ENCODE results near the gene BCLAF1.

BCLAF1 gene

GRCh38 chr6:136324686-136325380 lies 35.2 kb upstream of the BCLAF1 start:
- Histone ChIP-seq H3K9me3 (ENCODE audit: severe bottlenecking) (no peaks in the 10 kb centered on the region), H3K27ac (peak overlapping the region; percentile 87), H3K4me3 (ENCODE audit: low read depth, low read length) (no peak overlapping the region), H3K36me3 (no peaks in the 10 kb centered on the region), H3K27me3 (ENCODE audit: insufficient read depth, low read depth, severe bottlenecking) (no peaks in the 10 kb centered on the region)
- DNase-seq = no peak
- TF ChIP-seq CTCF (IDR thresholded peaks at IDR 0.05; ENCODE audit: low read depth, low read length) = no peak

GRCh38 chr6:136323431-136324112 lies 33.9 kb upstream of the BCLAF1 start:
- peak; percentile 77 for DNase-seq
- H3K36me3 ChIP-seq = no peaks in the 10 kb centered on the region
- H3K9me3 ChIP-seq (ENCODE audit: severe bottlenecking) = no peaks in the 10 kb centered on the region
- no peaks in the 10 kb centered on the region for H3K27me3 ChIP-seq (ENCODE audit: insufficient read depth, low read depth, severe bottlenecking)
- H3K27ac ChIP-seq = peak overlapping the region; percentile 87
- TF ChIP-seq CTCF (IDR thresholded peaks at IDR 0.05; ENCODE audit: low read depth, low read length) = no peak
- H3K4me3 ChIP-seq (ENCODE audit: low read depth, low read length) = 0 out of 2 replicates have a peak overlapping the region, but pooled peaks have one; percentile 3

GRCh38 chr6:136319732-136320131 lies 30.1 kb upstream of the BCLAF1 start:
- DNase-seq = no peak
- TF ChIP-seq CTCF (IDR thresholded peaks at IDR 0.05; ENCODE audit: low read depth, low read length) = no peak

GRCh38 chr6:136318676-136319075 lies 29.0 kb upstream of the BCLAF1 start:
- H3K27me3 ChIP-seq (ENCODE audit: insufficient read depth, low read depth, severe bottlenecking) = no peaks in the 10 kb centered on the region
- H3K27ac ChIP-seq = no peak overlapping the region
- TF ChIP-seq CTCF (IDR thresholded peaks at IDR 0.05; ENCODE audit: low read depth, low read length) = no peak
- DNase-seq = no peak
- H3K9me3 ChIP-seq (ENCODE audit: severe bottlenecking) = no peaks in the 10 kb centered on the region
- H3K4me3 ChIP-seq (ENCODE audit: low read depth, low read length) = no peak overlapping the region
- no peaks in the 10 kb centered on the region for H3K36me3 ChIP-seq

More at GRCh38 chr6:136319732-136320131, 30.1 kb upstream of the BCLAF1 start:
- H3K27ac ChIP-seq = no peak overlapping the region
- no peaks in the 10 kb centered on the region for H3K9me3 ChIP-seq (ENCODE audit: severe bottlenecking)
- H3K27me3 ChIP-seq (ENCODE audit: insufficient read depth, low read depth, severe bottlenecking) = no peaks in the 10 kb centered on the region
- H3K4me3 ChIP-seq (ENCODE audit: low read depth, low read length) = no peak overlapping the region
- H3K36me3 ChIP-seq = no peaks in the 10 kb centered on the region

- Histone ChIP-seq H3K9me3 (ENCODE audit: severe bottlenecking) (no peaks in the 10 kb centered on the region), H3K4me3 (ENCODE audit: low read depth, low read length) (no peak overlapping the region), H3K27me3 (ENCODE audit: insufficient read depth, low read depth, severe bottlenecking) (no peaks in the 10 kb centered on the region), H3K36me3 (no peaks in the 10 kb centered on the region), H3K27ac (no peak overlapping the region)
- DNase-seq = no peak
- no peak for TF ChIP-seq CTCF (IDR thresholded peaks at IDR 0.05; ENCODE audit: low read depth, low read length)
Observed at GRCh38 chr6:136317971-136318370, 28.3 kb upstream of the BCLAF1 start.
